Spleen (tissue), 11 donors: ENCODE data around the gene PLEKHO1. TPM values are rescaled to one million over a fixed set of nuclear protein-coding genes. Genes with fewer than 3 reads are reported as not detected.
A peak's percentile ranks its signal among the peaks of the same experiment; 100 is the strongest.

Experiments
- DNase-seq: peaks from one replicate; pipeline ENCODE4 v3.0.0-alpha.2; 2020
- H3K27ac ChIP-seq, 8 donors: fragments of 200-600 bp; sonication (generic) in 7 of 8; 1 replicate in 4 of 8; 2 replicates in 4 of 8; pipeline versions ENCODE4 v1.5.0 to v1.8.0; 2016 to 2021; ENCODE audit warnings: inconsistent platforms in 4 of 8, mild to moderate bottlenecking in 4 of 8, moderate library complexity in 1 of 8
- H3K27me3 ChIP-seq, 7 donors: fragments of 200-600 bp; sonication (generic) in 6 of 7; replicated peaks in 1 of 7; 1 replicate in 4 of 7; 2 replicates in 3 of 7; pipeline versions ENCODE4 v1.5.0 to v1.8.0; 2016 to 2021; ENCODE audit warnings: inconsistent platforms in 3 of 7, mild to moderate bottlenecking in 1 of 7
- H3K36me3 ChIP-seq, 6 donors: fragments of 200-600 bp; sonication (generic) in 5 of 6; 1 replicate in 4 of 6; 2 replicates in 2 of 6; pipeline versions ENCODE4 v1.5.0 to v1.8.0; 2016 to 2021; ENCODE audit warnings: inconsistent platforms in 2 of 6
- H3K4me1 ChIP-seq, 6 donors: fragments of 200-600 bp; sonication (generic) in 5 of 6; 1 replicate in 3 of 6; 2 replicates in 3 of 6; pipeline versions ENCODE4 v1.5.0 to v1.8.0; 2016 to 2021; ENCODE audit warnings: inconsistent platforms in 3 of 6
- H3K4me3 ChIP-seq, 8 donors: fragments of 200-600 bp; sonication (generic) in 7 of 8; 1 replicate in 4 of 8; 2 replicates in 4 of 8; pipeline versions ENCODE4 v1.5.0 to v1.8.0; 2016 to 2021; ENCODE audit warnings: inconsistent platforms in 4 of 8, mild to moderate bottlenecking in 4 of 8, moderate library complexity in 2 of 8
- H3K9me3 ChIP-seq, 8 donors: fragments of 200-600 bp; sonication (generic) in 7 of 8; 1 replicate in 4 of 8; 2 replicates in 4 of 8; pipeline versions ENCODE4 v1.5.0 to v1.8.0; 2016 to 2021; ENCODE audit warnings: inconsistent platforms in 4 of 8
- POLR2A ChIP-seq, 3 donors: fragments of 450-650 bp; IDR thresholded peaks; one replicate each; pipeline ENCODE4 v1.5.1; 2017; ENCODE audit warnings: antibody characterized with exemption in 3 of 3, mild to moderate bottlenecking in 1 of 3
- POLR2AphosphoS5 ChIP-seq, 3 donors: sonication (generic); formaldehyde crosslinking; IDR thresholded peaks; one replicate each; pipeline ENCODE4 v1.5.1; 2017; ENCODE audit warnings: antibody characterized with exemption in 3 of 3
- WGBS, 5 donors: extraction: QIAGEN DNeasy Blood & Tissue Kit in 3 of 5; methylation state at CpG; one replicate each; pipeline versions ENCODE4 v1.1.5 to v1.1.7; 2013 to 2018; 5-methylcytosine and 5-hydroxymethylcytosine counted together
- intact Hi-C: fragments of 100-400 bp; cut with DNase I; formaldehyde crosslinking; loops from one replicate; pipeline ENCODE4 v1.15.0; 2023; ENCODE audit warnings: low total_unique reads
- polyA plus RNA-seq, 3 donors: library from polyadenylated mRNA; stranded (reverse); fragments of 200-250 nt; gene quantifications; one replicate each; pipeline ENCODE4 v1.2.1, GENCODE V29; 2013
- total RNA-seq, 7 donors: library from RNA; depleted of rRNA in 3 of 7; stranded (reverse); fragments of >200 nt in 3 of 7; fragmentation: NEBNext Ultra II Directional in 4 of 7; extraction: Animal tissue kit (Norgen Biotek cat#: 25700) in 4 of 7; gene quantifications; one replicate each; pipeline versions ENCODE4 v1.1.0 to v1.2.1, GENCODE V29; 2016 to 2021
- TF ChIP-seq, protein P1 (sequence below), 11 experiments: fragments of 200-600 bp in 7 of 11; fragments of 450-650 bp in 4 of 11; sonication (generic) in 4 of 11; IDR thresholded peaks in 8 of 11; conservative IDR thresholded peaks in 3 of 11; 1 replicate in 7 of 11; 2 replicates in 4 of 11; pipeline versions ENCODE4 v1.4.0 to v1.8.0; 2016 to 2021; ENCODE audit warnings: antibody characterized with exemption in 11 of 11, inconsistent platforms in 4 of 11, mild to moderate bottlenecking in 1 of 11
- donor health status: healthy with polysubstance abuse.
- donor health status: DM: no; HTN: no; CAD: no; lungs with moderate emphysema.
- donor health status: DM: no; HTN: no; CAD: no.
- donor health status: Bipolar disorder and iron deficiency.
- donor health status: healthy.
- donor health status: DM: no; HTN: no; CAD: no.
- donor health status: DM: yes; HTN: yes; CAD: no.

The PLEKHO1 gene
- total and polyA plus RNA-seq, 10 donors: 95.9 to 228 (median 129) TPM

DNA sequence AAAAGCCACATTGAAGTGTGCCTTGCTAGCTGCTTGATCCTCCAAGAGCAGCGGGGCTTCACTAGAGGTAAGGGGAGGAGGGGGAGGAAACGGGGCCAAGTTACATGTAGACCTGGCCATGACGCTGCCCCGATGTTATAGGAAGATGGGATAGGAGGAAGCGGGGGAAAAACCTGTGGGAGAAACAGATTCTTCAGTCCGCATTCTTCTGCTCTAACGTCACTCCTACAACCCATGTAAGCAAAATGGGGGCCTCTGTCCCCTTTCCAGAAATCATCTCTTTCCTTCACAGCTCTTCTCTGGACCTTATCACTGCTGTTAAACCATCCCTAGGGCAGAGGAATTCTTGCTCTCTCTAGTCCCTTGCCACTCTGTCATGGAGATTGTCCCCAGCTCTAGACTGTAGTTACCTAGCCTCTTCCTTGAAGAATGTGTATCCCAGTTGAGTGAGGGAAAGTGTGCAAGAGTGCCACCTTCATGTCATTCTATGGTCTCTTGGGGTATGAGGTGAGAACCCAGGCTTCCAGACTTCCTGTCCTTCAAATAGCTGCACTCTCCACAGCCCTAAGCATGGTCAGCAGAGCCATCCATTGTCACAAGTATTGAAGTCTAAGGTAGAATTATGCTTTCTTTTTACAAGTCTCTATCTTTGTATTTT lies 11.4 kb downstream of the PLEKHO1 start:
- peak in 1 of 3 donors; percentile 14 for TF ChIP-seq POLR2AphosphoS5 (IDR thresholded peaks at IDR 0.05)
- TF ChIP-seq, protein P1, sequence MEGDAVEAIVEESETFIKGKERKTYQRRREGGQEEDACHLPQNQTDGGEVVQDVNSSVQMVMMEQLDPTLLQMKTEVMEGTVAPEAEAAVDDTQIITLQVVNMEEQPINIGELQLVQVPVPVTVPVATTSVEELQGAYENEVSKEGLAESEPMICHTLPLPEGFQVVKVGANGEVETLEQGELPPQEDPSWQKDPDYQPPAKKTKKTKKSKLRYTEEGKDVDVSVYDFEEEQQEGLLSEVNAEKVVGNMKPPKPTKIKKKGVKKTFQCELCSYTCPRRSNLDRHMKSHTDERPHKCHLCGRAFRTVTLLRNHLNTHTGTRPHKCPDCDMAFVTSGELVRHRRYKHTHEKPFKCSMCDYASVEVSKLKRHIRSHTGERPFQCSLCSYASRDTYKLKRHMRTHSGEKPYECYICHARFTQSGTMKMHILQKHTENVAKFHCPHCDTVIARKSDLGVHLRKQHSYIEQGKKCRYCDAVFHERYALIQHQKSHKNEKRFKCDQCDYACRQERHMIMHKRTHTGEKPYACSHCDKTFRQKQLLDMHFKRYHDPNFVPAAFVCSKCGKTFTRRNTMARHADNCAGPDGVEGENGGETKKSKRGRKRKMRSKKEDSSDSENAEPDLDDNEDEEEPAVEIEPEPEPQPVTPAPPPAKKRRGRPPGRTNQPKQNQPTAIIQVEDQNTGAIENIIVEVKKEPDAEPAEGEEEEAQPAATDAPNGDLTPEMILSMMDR (IDR thresholded peaks at IDR 0.05 in 8 of 11, conservative IDR thresholded peaks at IDR 0.05 in 3 of 11): no peak
- TF ChIP-seq POLR2A (IDR thresholded peaks at IDR 0.05): no peak
- intact Hi-C loops: no loop called here
- H3K27ac ChIP-seq: peak overlapping the region; percentile 80 to 95 (median 88)
- H3K9me3 ChIP-seq: no peaks in the 10 kb centered on the region
- peaks cover 65 to 100% (median 91%) of the 10 kb centered on the region in 6 donors for H3K4me1 ChIP-seq
- peak overlapping the region in 5 of 8 donors; percentile 7 to 61 (median 16) for H3K4me3 ChIP-seq
- WGBS, 5 donors: 30 to 59% (median 36%) methylated on average over 7 of the region's 7 CpGs
- H3K36me3 ChIP-seq: peaks cover 3 to 39% (median 32%) of the 10 kb centered on the region in 6 donors
- H3K27me3 ChIP-seq: no peaks in the 10 kb centered on the region
- no peak for DNase-seq

DNA sequence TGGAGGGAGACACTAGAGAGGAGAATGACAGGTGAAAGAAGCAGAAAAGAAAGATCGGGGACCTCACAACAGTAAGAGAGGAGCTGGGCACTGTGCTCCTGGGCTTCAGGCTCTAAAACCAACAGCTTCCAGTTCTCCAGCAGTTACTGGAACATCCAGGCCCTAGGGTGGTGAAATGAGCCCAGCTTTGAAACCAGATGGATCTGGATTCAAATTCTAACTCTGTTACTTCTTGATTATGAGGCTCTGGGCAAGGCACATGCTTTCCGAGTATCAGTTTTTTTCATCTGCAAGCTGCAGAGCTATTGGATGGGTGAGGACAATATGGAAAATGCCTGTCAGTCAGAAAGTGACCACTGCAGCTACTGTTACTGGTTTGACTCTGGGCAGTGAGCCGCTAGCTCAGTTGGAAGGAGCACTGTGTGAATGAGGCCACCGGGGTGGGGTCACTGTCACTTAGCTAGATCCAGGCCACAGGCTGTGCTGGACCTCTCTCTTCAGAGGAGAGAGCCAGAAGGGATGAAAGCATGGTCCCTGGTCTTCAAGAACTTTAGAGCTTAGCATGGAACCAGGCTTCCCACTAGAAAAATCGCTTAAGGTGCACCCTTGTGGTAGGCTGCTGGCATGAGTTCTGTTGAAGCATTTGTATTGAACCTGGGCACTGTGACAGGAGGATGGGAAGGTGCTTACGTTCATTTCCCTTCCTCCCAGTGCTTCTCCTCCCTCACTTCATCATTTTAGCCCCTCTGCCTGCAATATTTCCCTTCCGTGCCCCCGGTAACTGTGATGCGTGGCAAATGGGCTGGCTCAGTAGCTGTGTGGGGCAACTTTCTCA lies 12.2 kb downstream of the PLEKHO1 start:
- intact Hi-C loops: no loop called here
- WGBS, 5 donors: 53 to 66% (median 63%) methylated on average over 8 to 9 of the region's 9 CpGs
- no peak for TF ChIP-seq POLR2A (IDR thresholded peaks at IDR 0.05)
- TF ChIP-seq, protein P1 (IDR thresholded peaks at IDR 0.05 in 8 of 11, conservative IDR thresholded peaks at IDR 0.05 in 3 of 11): peak in 2 of 11 experiments; percentile 6 to 11
- TF ChIP-seq POLR2AphosphoS5 (IDR thresholded peaks at IDR 0.05): peak in 1 of 3 donors; percentile 35
- Histone ChIP-seq H3K36me3 (peaks cover 3 to 30% (median 24%) of the 10 kb centered on the region in 6 donors), H3K4me3 (peak overlapping the region in 1 of 8 donors; percentile 61), H3K27me3 (no peaks in the 10 kb centered on the region), H3K4me1 (peaks cover 65 to 99% (median 89%) of the 10 kb centered on the region in 6 donors), H3K9me3 (no peaks in the 10 kb centered on the region), H3K27ac (peak overlapping the region; percentile 80 to 95 (median 88))
- DNase-seq: no peak

DNA sequence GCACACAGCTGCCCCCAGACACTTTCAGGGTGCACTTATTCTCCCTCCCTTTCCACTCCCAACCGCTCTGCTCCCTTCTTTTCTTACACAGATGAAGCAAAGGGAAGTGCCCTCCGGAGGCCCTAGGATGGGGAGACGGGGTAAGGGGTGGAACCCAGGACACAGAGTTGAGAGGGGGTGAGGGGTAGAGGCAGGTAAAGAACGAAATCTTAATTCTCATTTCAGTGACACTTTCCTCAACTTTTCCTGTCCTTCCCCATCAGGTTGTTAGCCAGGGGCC lies 12.8 kb downstream of the PLEKHO1 start:
- intact Hi-C loops: no loop called here
- WGBS, 5 donors: 32 to 48% (median 41%) methylated on average over 4 of the region's 4 CpGs

More for the DNA sequence above, 12.8 kb downstream of the PLEKHO1 start:
- Histone ChIP-seq H3K36me3 (peaks cover 3 to 24% (median 18%) of the 10 kb centered on the region in 6 donors), H3K4me1 (peaks cover 65 to 94% (median 87%) of the 10 kb centered on the region in 6 donors), H3K27me3 (no peaks in the 10 kb centered on the region), H3K27ac (peak overlapping the region; percentile 80 to 95 (median 88)), H3K9me3 (no peaks in the 10 kb centered on the region), H3K4me3 (peak overlapping the region in 2 of 8 donors; percentile 11 to 61)
- no peak for DNase-seq
- TF ChIP-seq, protein P1 (IDR thresholded peaks at IDR 0.05 in 8 of 11, conservative IDR thresholded peaks at IDR 0.05 in 3 of 11): no peak
- TF ChIP-seq POLR2A (IDR thresholded peaks at IDR 0.05) (no peak), POLR2AphosphoS5 (IDR thresholded peaks at IDR 0.05) (no peak)
